H1 (cell line): Measurements from ENCODE around the gene BRIP1. TPM values are rescaled to one million over a fixed set of nuclear protein-coding genes. Genes with fewer than 3 reads are reported as not detected.

ENCODE experiments used
- CHD7 ChIP-seq: fragments of 300-600 bp; sonication (generic); IDR thresholded peaks from 2 replicates; pipeline ENCODE4 v1.7.1; 2012; ENCODE audit warnings: low read length, moderate library complexity, mild to moderate bottlenecking, inconsistent platforms; ENCODE audit not compliant: insufficient replicate concordance
- HDAC2 ChIP-seq, 2 experiments: fragments of 300-600 bp in 1 of 2; sonication (generic) in 1 of 2; IDR thresholded peaks; 2 replicates each; pipeline ENCODE4 v1.6.1; 2011 to 2012; ENCODE audit warnings: low read depth in 2 of 2, low read length in 2 of 2, mild to moderate bottlenecking in 2 of 2, moderate library complexity in 2 of 2, borderline replicate concordance in 1 of 2, inconsistent platforms in 1 of 2
- polyA plus RNA-seq, 7 experiments: library from polyadenylated mRNA; depleted of rRNA in 3 of 7; stranded (reverse) in 5 of 7; unstranded in 2 of 7; fragments of >200 nt in 5 of 7; fragments of 200-250 nt in 2 of 7; gene quantifications; 1 replicate in 5 of 7; 2 replicates in 1 of 7; 4 replicates in 1 of 7; pipeline versions ENCODE4 v1.2.1 to v1.2.3, GENCODE V29; 2011 to 2013; ENCODE audit warnings: missing spikeins in 2 of 7, mixed read lengths in 2 of 7
- total RNA-seq: library from RNA; stranded (reverse); fragmentation: NEBNext Ultra II Directional; extraction: Animal tissue kit (Norgen Biotek cat#: 25700); gene quantifications from 2 replicates; pipeline ENCODE4 v1.2.1, GENCODE V29; 2021

Gene BRIP1
- total and polyA plus RNA-seq, 2 of the 8 experiments (the other 6 are each of a cell fraction or from before 2014, with no cell fraction given), result 5.8 to 19.2 TPM

DNA sequence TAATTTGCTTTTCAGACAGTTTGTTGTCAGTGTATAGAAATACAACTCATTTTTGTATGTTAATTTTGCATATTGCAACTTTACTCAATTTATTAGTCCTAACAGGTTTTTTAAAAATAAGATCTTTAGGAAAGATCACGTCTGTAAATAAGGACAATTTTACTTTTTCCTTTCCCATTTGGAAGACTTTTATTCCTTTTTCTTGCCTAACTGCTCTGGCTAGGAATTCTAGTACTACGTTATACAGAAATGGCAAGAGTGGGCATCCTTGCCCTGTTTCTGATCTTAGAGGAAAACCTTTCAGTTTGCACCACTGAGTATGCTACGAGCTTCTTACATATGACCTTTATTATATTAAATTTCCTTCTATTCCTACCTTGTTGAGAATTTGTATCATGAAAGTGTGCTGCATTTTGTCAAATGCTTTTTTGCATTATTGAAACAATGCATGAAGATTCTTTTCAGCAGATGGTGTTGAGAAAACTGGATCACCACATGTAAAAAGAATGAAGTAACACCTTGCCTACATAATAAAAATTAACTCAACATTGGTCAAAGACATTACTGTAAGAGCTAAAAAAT lies 113.4 kb downstream of the BRIP1 start (continued):
- TF ChIP-seq CHD7, result no peak
- TF ChIP-seq HDAC2 (IDR thresholded peaks at IDR 0.05; ENCODE audit: borderline replicate concordance in 1 of 2, low read depth in 2 of 2, low read length in 2 of 2), result no peak
